Subcutaneous abdominal adipose tissue (tissue), 5 donors: ENCODE measurements around the gene CASK.

Experiments
- H3K27ac ChIP-seq: one replicate; pipeline ENCODE4 v1.7.0; 2013; ENCODE audit warnings: low read depth, mild to moderate bottlenecking, inconsistent platforms, low read length, moderate library complexity
- H3K27me3 ChIP-seq, 5 donors: one replicate each; pipeline ENCODE4 v1.7.0; 2013; ENCODE audit warnings: low read length in 5 of 5, inconsistent platforms in 1 of 5; ENCODE audit not compliant: control insufficient read depth in 5 of 5, insufficient read depth in 4 of 5
- H3K36me3 ChIP-seq, 5 donors: one replicate each; pipeline ENCODE4 v1.7.0; 2013; ENCODE audit warnings: low read length in 5 of 5; ENCODE audit not compliant: control insufficient read depth in 5 of 5, insufficient read depth in 5 of 5
- H3K4me1 ChIP-seq, 5 donors: one replicate each; pipeline ENCODE4 v1.7.0; 2013; ENCODE audit warnings: low read length in 5 of 5, mild to moderate bottlenecking in 3 of 5, moderate library complexity in 1 of 5; ENCODE audit not compliant: control insufficient read depth in 5 of 5, insufficient read depth in 5 of 5
- H3K4me3 ChIP-seq, 5 donors: one replicate each; pipeline ENCODE4 v1.7.0; 2013; ENCODE audit warnings: low read length in 5 of 5, low read depth in 1 of 5
- H3K9ac ChIP-seq, 5 donors: one replicate each; pipeline ENCODE4 v1.7.0; 2013; ENCODE audit warnings: low read length in 5 of 5, mild to moderate bottlenecking in 4 of 5, moderate library complexity in 3 of 5
- H3K9me3 ChIP-seq, 5 donors: one replicate each; pipeline ENCODE4 v1.7.0; 2013; ENCODE audit warnings: low read length in 5 of 5; ENCODE audit not compliant: control insufficient read depth in 5 of 5
- donor health status: healthy.
- donor health status: healthy.
- donor health status: healthy.
- donor health status: healthy.
- donor health status: healthy.

CASK gene

DNA sequence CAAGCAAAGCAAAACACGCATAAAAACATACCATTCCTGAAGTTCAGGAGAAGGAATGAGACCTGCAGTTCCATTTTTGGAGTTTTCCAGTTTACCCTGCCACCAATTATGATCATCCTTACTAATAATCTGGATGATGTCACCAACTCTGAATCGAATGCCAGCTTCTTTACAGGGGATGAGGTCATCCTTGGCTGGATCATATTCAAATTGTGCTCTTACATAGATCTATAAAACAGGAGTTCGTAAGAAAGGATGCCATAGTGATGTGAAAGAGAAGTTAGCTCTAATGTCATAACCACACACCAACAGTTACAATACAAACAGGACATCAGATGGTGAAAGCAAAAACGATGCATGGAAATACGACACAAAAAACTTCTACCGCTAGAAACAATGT, 369.7 kb downstream of the CASK start:
- Histone ChIP-seq H3K4me1 (peaks cover 0 to 2% (median 0%) of the 10 kb centered on the region in 5 donors), H3K9me3 (no peaks in the 10 kb centered on the region), H3K27ac (no peak overlapping the region), H3K27me3 (peaks cover 0 to 3% (median 0%) of the 10 kb centered on the region in 5 donors), H3K36me3 (no peaks in the 10 kb centered on the region), H3K4me3 (no peak overlapping the region), H3K9ac (no peak overlapping the region)

DNA sequence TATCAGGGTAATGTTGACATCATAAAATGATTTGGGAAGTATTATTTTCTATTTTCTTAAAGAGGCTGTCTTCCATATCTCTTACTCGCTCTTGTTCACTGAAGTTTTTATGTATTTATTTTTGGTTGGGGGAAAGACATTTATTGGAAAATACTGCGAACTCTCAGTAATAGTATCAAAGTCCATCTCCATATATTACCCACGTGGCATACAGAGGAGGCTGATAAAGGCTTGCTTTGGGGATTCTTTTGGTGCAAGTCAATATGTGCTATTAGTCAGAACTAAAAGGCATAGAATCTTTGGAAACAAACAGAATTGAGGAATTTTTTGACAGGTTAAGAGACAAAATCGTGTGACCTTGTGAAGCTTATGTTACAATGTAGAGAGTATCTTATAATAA, 374.9 kb downstream of the CASK start:
- Histone ChIP-seq H3K27ac (no peak overlapping the region), H3K4me3 (no peak overlapping the region), H3K4me1 (no peaks in the 10 kb centered on the region), H3K36me3 (no peaks in the 10 kb centered on the region), H3K27me3 (no peaks in the 10 kb centered on the region), H3K9me3 (no peaks in the 10 kb centered on the region), H3K9ac (no peak overlapping the region)

DNA sequence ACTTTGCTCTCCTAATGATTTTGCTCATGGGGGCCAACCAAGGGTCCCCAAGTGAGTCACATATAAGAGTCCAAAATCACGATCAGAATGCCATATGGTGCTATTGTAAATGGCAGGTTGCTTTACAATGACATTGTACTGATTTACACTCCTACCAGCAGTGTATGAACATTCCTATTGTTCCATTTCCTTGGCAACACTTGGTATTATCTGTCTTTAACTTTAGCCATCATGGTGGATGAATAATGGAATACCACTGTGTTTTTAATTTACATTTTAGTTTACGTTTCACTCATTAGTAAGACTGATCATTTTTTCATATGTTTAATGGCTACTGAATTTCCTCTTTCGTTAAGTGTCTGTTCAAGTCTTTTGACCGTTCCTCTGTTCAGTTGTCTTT, 379.7 kb downstream of the CASK start:
- Histone ChIP-seq H3K27me3 (peaks cover 0 to 3% (median 0%) of the 10 kb centered on the region in 5 donors), H3K9me3 (peaks cover 0 to 2% (median 0%) of the 10 kb centered on the region in 5 donors), H3K9ac (no peak overlapping the region)

DNA sequence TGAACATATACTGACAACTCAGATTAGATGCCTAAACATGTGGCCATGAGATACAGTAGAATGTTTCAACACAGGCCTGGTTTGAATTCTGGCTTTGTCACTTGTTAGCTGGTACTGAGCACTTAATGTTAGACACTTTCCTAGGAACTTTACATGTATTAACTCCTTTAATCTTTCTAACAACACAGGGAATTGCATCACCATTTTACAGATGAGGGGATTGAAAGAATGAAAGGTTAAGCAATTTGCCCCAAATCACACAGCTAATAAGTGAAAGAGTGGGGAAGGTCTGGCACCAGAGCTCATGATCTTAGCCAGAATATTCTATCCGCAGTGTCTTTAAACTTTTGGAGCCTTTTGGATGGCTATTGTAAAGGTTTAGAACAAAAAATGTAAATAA, 380.3 kb downstream of the CASK start:
- H3K9me3 ChIP-seq, result peaks cover 0 to 2% (median 0%) of the 10 kb centered on the region in 5 donors
- no peak overlapping the region for H3K27ac ChIP-seq
- peaks cover 0 to 2% (median 0%) of the 10 kb centered on the region in 5 donors for H3K36me3 ChIP-seq
- H3K27me3 ChIP-seq, result peaks cover 0 to 3% (median 0%) of the 10 kb centered on the region in 5 donors
- no peak overlapping the region for H3K4me3 ChIP-seq
- H3K4me1 ChIP-seq, result no peaks in the 10 kb centered on the region
- no peak overlapping the region for H3K9ac ChIP-seq

More for the DNA sequence above, 379.7 kb downstream of the CASK start:
- Histone ChIP-seq H3K4me1 (no peaks in the 10 kb centered on the region), H3K27ac (no peak overlapping the region), H3K36me3 (peaks cover 0 to 2% (median 0%) of the 10 kb centered on the region in 5 donors), H3K4me3 (no peak overlapping the region)

DNA sequence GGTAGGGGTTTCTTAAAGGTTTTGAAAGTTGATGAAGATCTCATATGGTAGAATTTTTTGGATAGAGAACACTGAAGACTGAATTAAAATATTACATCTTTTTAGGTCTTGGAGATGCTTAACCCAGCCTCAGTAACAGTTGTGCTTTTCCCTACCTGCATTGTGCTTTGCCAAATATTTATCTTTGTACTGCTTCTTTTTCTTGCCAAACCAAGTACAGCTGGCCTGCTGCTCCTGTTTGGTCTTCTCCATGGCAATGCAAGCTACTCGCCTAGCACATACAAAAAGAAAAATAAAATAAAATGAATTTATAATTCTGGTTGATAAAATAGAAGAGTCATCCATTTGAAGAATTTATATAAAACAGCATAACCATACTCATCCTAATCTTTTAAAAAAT, 380.8 kb downstream of the CASK start:
- H3K36me3 ChIP-seq, result peaks cover 0 to 2% (median 0%) of the 10 kb centered on the region in 5 donors
- H3K27me3 ChIP-seq, result peaks cover 0 to 3% (median 0%) of the 10 kb centered on the region in 5 donors
- H3K9ac ChIP-seq, result no peak overlapping the region
- H3K9me3 ChIP-seq, result peaks cover 0 to 2% (median 0%) of the 10 kb centered on the region in 5 donors
- no peak overlapping the region for H3K4me3 ChIP-seq
- H3K27ac ChIP-seq, result no peak overlapping the region
- H3K4me1 ChIP-seq, result no peaks in the 10 kb centered on the region

DNA sequence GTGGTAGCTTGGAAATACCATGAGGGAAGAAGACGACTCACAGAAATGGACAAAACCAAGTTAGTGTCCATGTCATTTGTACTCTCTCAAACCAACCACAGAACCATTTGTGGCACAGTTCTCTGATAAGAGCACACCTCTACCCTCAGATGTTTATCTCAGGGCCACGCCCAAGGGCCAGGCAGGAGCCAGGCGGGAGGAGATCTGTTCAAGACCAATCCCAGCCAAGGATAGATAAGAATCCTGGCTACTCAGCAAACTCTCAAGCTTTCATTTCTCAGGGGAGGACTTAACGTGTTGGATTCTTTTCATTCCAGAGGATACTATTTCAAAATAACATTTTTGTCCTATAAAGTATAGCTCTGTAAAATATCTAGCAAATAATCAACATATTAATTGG, 381.2 kb downstream of the CASK start:
- peaks cover 0 to 2% (median 0%) of the 10 kb centered on the region in 5 donors for H3K36me3 ChIP-seq
- peaks cover 0 to 3% (median 0%) of the 10 kb centered on the region in 5 donors for H3K27me3 ChIP-seq
- peaks cover 0 to 2% (median 0%) of the 10 kb centered on the region in 5 donors for H3K9me3 ChIP-seq
- no peaks in the 10 kb centered on the region for H3K4me1 ChIP-seq
- H3K9ac ChIP-seq, result no peak overlapping the region
- no peak overlapping the region for H3K4me3 ChIP-seq
- no peak overlapping the region for H3K27ac ChIP-seq

DNA sequence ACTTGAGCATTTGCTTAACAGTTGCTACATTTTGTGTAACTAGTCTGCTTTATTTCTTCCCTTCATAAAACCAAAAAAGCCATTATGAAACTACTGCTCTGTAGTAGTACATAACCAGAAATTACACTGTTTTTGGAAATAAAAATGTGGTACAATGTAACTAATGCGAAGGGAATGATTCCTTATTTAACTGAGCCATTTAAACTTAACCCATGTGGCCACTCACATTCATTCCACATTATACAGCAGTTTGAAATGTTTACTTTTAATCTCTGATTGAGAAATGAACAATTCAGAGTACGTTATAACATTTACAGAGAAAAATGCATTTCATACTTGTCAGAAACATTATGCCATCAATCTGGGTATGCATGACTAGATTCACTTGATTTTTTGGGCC, 382.0 kb downstream of the CASK start:
- peaks cover 0 to 3% (median 0%) of the 10 kb centered on the region in 5 donors for H3K27me3 ChIP-seq
- H3K27ac ChIP-seq, result no peak overlapping the region
- H3K36me3 ChIP-seq, result peaks cover 0 to 2% (median 0%) of the 10 kb centered on the region in 5 donors
- H3K4me1 ChIP-seq, result no peaks in the 10 kb centered on the region
- H3K9me3 ChIP-seq, result peaks cover 0 to 2% (median 0%) of the 10 kb centered on the region in 5 donors
- no peak overlapping the region for H3K4me3 ChIP-seq
- no peak overlapping the region for H3K9ac ChIP-seq

DNA sequence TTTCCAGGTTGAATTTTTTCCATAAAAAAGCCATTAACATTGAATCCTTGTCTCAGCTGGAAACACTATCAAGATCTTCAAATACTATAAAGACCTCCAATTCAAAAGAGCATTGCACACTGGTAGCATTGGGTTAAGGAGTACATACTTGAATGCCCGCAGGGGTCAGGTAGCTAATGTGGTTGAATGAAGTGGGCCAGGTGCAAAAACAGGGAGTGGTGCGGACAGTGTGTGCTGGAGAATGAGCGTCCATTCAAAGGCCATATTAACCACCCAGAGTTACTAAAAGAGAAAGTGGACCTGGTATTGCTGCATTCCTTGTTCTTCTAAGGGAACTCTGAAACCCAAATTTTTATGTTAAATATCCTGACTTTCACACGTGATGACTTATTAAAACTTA, 384.6 kb downstream of the CASK start:
- H3K4me1 ChIP-seq, result no peaks in the 10 kb centered on the region
- H3K4me3 ChIP-seq, result no peak overlapping the region
- H3K36me3 ChIP-seq, result peaks cover 0 to 2% (median 0%) of the 10 kb centered on the region in 5 donors
- H3K9ac ChIP-seq, result no peak overlapping the region
- peaks cover 0 to 3% (median 0%) of the 10 kb centered on the region in 5 donors for H3K27me3 ChIP-seq
- peaks cover 0 to 2% (median 0%) of the 10 kb centered on the region in 5 donors for H3K9me3 ChIP-seq
- H3K27ac ChIP-seq, result no peak overlapping the region

DNA sequence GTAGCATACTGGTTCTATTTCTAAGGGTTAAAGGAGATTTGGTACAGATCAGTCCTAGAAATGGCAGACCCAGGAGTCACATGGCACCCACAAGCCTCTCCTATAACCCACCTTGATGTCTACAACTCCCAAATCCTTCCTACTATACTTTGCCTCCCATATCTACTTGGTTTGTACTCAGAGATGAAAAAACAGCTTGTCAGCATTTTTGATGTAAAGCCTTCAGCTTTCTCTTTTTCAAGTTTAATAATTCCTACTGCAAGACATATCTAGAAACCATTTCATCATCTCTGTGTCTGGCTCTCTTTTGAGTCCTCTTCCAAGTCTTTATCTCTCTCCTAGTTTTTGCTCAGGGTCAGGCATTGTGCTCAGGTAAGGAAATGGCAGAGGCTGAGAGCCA, 393.3 kb downstream of the CASK start:
- H3K9me3 ChIP-seq, result no peaks in the 10 kb centered on the region
- no peaks in the 10 kb centered on the region for H3K4me1 ChIP-seq
- H3K36me3 ChIP-seq, result peaks cover 3 to 24% (median 21%) of the 10 kb centered on the region in 5 donors
- no peak overlapping the region for H3K9ac ChIP-seq
- peaks cover 2 to 14% (median 8%) of the 10 kb centered on the region in 5 donors for H3K27me3 ChIP-seq
- H3K27ac ChIP-seq, result no peak overlapping the region
- H3K4me3 ChIP-seq, result no peak overlapping the region

DNA sequence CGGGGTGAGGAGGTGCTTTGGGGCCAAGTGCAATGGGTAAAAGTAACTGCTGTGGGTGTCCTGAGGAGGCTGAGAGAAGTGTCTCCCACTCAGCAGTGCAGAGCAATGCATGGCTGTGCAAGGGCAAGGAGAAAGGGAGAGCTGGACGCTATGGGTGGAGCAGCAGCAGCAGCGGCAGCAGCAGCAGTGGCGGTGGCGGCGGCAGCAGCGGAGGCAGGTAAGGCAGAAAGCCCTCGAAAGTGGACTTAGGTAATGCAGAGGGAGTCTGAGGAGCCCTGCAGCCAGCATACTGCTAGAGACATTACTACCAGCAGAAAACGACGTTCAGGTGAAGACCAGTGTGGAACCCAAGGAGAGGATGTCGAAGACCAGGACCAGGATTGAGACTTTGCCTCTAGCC, 394.1 kb downstream of the CASK start:
- peaks cover 0 to 6% (median 2%) of the 10 kb centered on the region in 5 donors for H3K4me1 ChIP-seq
- H3K27ac ChIP-seq, result no peak overlapping the region
- H3K27me3 ChIP-seq, result peaks cover 2 to 14% (median 8%) of the 10 kb centered on the region in 5 donors
- no peak overlapping the region for H3K9ac ChIP-seq
- no peak overlapping the region for H3K4me3 ChIP-seq
- no peaks in the 10 kb centered on the region for H3K9me3 ChIP-seq
- H3K36me3 ChIP-seq, result peaks cover 3 to 24% (median 21%) of the 10 kb centered on the region in 5 donors
